ENCODE measurements around the gene PSPH. TPM values are rescaled to one million over a fixed set of nuclear protein-coding genes. Genes with fewer than 3 reads are reported as not detected.

PSPH gene
- total RNA-seq, 2 donors from 2014 or later, result 29.9 to 34.6 TPM

- TF ChIP-seq CTCF (conservative IDR thresholded peaks at IDR 0.05), result no peak
- H3K27me3 Mint-ChIP-seq (ENCODE audit: insufficient read depth), result peaks cover 26% of the 10 kb centered on the region
- WGBS, 2 experiments (ENCODE audit: insufficient coverage in 1 of 2, insufficient read length in 1 of 2), result 1 to 6% methylated on average over 9 to 13 of the region's 14 CpGs
- H3K4me3 ChIP-seq (ENCODE audit: low read length), result peak overlapping the region; percentile 95
- peak overlapping the region; percentile 83 for H3K4me3 Mint-ChIP-seq
- peaks cover 6% of the 10 kb centered on the region for H3K4me1 Mint-ChIP-seq
- H3K36me3 ChIP-seq (ENCODE audit: control insufficient read depth, insufficient read depth, low read length), result peaks cover 6% of the 10 kb centered on the region
- H3K4me1 ChIP-seq (ENCODE audit: control insufficient read depth, insufficient read depth, low read length), result no peaks in the 10 kb centered on the region
- H3K9ac ChIP-seq (ENCODE audit: extremely low read depth, low read length, poor library complexity, severe bottlenecking), result peak overlapping the region; percentile 84
- H3K27me3 ChIP-seq (ENCODE audit: control insufficient read depth, insufficient read depth, low read length, poor library complexity, severe bottlenecking), result peaks cover 11% of the 10 kb centered on the region
- H3K9me3 ChIP-seq (ENCODE audit: control insufficient read depth, low read length), result no peaks in the 10 kb centered on the region
- no peak for DNase-seq
- peak overlapping the region; percentile 94 for H3K27ac Mint-ChIP-seq
- H3K9me3 Mint-ChIP-seq, result no peaks in the 10 kb centered on the region
- peak overlapping the region; percentile 66 for H3K27ac ChIP-seq (ENCODE audit: low read depth, low read length)
- H3K36me3 Mint-ChIP-seq (ENCODE audit: low read depth), result peaks cover 17% of the 10 kb centered on the region
Observed at GRCh38 chr7:55965100-55965470, 86.2 kb downstream of the PSPH start.

GRCh38 chr7:55964261-55965099 lies 86.8 kb downstream of the PSPH start, which contains the start of gene NIPSNAP2:
TSS of gene NIPSNAP2 (plus strand) at chr7:55964585. CDS start at chr7:55964610, 25 bp downstream.
- Histone ChIP-seq H3K27ac (ENCODE audit: low read depth, low read length) (peak within 1 kb of the TSS; percentile 66), H3K9ac (ENCODE audit: extremely low read depth, low read length, poor library complexity, severe bottlenecking) (peak within 1 kb of the TSS; percentile 84), H3K4me3 (ENCODE audit: low read length) (peak within 1 kb of the TSS; percentile 95), H3K9me3 (ENCODE audit: control insufficient read depth, low read length) (no peaks in the 10 kb centered on the region), H3K4me1 (ENCODE audit: control insufficient read depth, insufficient read depth, low read length) (no peaks in the 10 kb centered on the region), H3K36me3 (ENCODE audit: control insufficient read depth, insufficient read depth, low read length) (peaks cover 6% of the 10 kb centered on the region), H3K27me3 (ENCODE audit: control insufficient read depth, insufficient read depth, low read length, poor library complexity, severe bottlenecking) (peaks cover 11% of the 10 kb centered on the region)
- peak; percentile 65 for TF ChIP-seq CTCF (conservative IDR thresholded peaks at IDR 0.05)
- peak within 1 kb of the TSS; percentile 83 for H3K4me3 Mint-ChIP-seq
- peaks cover 5% of the 10 kb centered on the region for H3K4me1 Mint-ChIP-seq
- H3K36me3 Mint-ChIP-seq (ENCODE audit: low read depth), result peaks cover 14% of the 10 kb centered on the region
- H3K27ac Mint-ChIP-seq, result peak within 1 kb of the TSS; percentile 94
- 0 to 1% methylated on average over 17 to 105 of the region's 105 CpGs for WGBS, 2 experiments (ENCODE audit: insufficient coverage in 1 of 2, insufficient read length in 1 of 2)
- H3K27me3 Mint-ChIP-seq (ENCODE audit: insufficient read depth), result peaks cover 26% of the 10 kb centered on the region
- H3K9me3 Mint-ChIP-seq, result peaks cover under 1% of the 10 kb centered on the region
- peak; percentile 90 for DNase-seq

- Histone ChIP-seq H3K9me3 (ENCODE audit: control insufficient read depth, low read length) (no peaks in the 10 kb centered on the region), H3K4me3 (ENCODE audit: low read length) (no peak overlapping the region), H3K4me1 (ENCODE audit: control insufficient read depth, insufficient read depth, low read length) (no peaks in the 10 kb centered on the region), H3K27me3 (ENCODE audit: control insufficient read depth, insufficient read depth, low read length, poor library complexity, severe bottlenecking) (peaks cover 11% of the 10 kb centered on the region), H3K36me3 (ENCODE audit: control insufficient read depth, insufficient read depth, low read length) (peaks cover 6% of the 10 kb centered on the region), H3K27ac (ENCODE audit: low read depth, low read length) (no peak overlapping the region), H3K9ac (ENCODE audit: extremely low read depth, low read length, poor library complexity, severe bottlenecking) (no peak overlapping the region)
- Mint-ChIP-seq H3K4me1 (peaks cover 5% of the 10 kb centered on the region), H3K27me3 (ENCODE audit: insufficient read depth) (peaks cover 26% of the 10 kb centered on the region), H3K4me3 (peak overlapping the region; percentile 30), H3K9me3 (peaks cover 3% of the 10 kb centered on the region), H3K27ac (no peak overlapping the region), H3K36me3 (ENCODE audit: low read depth) (peaks cover 8% of the 10 kb centered on the region)
- WGBS, 2 experiments (ENCODE audit: insufficient coverage in 1 of 2, insufficient read length in 1 of 2), result 91 to 93% methylated on average over 11 to 13 of the region's 15 CpGs
- TF ChIP-seq CTCF (conservative IDR thresholded peaks at IDR 0.05), result no peak
- no peak for DNase-seq
Observed at GRCh38 chr7:55963584-55964168, 87.6 kb downstream of the PSPH start.
